Colon (tissue), 2 donors: Measurements from ENCODE around the gene PTCH2.
"Not testable (repeated sequence)": the region's sequence is repeated elsewhere in the genome, so short reads cannot be mapped to it uniquely, and the experiment has no call there.

Experiments used
- FAIRE-seq: peaks from 2 replicates; lab custom pipeline; 2012; peaks lifted over from hg19 to GRCh38; lab: Jason Lieb, UNC
- donor health status: control.
- donor health status: control.

PTCH2 gene

GRCh38 chr1:44819608-44820327, 23.3 kb downstream of the PTCH2 start:
- FAIRE-seq, result no peak

GRCh38 chr1:44819196-44819607, 23.9 kb downstream of the PTCH2 start:
- FAIRE-seq, result no peak

GRCh38 chr1:44817771-44818495, 25.1 kb downstream of the PTCH2 start:
- no peak for FAIRE-seq

- no peak for FAIRE-seq
Measured at GRCh38 chr1:44817307-44817706, 25.7 kb downstream of the PTCH2 start.

GRCh38 chr1:44815926-44816325, 27.1 kb downstream of the PTCH2 start:
- not testable (repeated sequence) for FAIRE-seq

GRCh38 chr1:44812822-44813543, 30.1 kb downstream of the PTCH2 start:
- no peak for FAIRE-seq

GRCh38 chr1:44811234-44811633, 31.8 kb downstream of the PTCH2 start:
- no peak for FAIRE-seq

- not testable (repeated sequence) for FAIRE-seq
Measured at GRCh38 chr1:44810762-44811105, 32.3 kb downstream of the PTCH2 start.

GRCh38 chr1:44810101-44810761, 32.8 kb downstream of the PTCH2 start:
- no peak for FAIRE-seq

GRCh38 chr1:44808938-44809917, 33.8 kb downstream of the PTCH2 start:
- no peak for FAIRE-seq

GRCh38 chr1:44808063-44808937, 34.8 kb downstream of the PTCH2 start, which contains the start of gene BTBD19:
TSS of gene BTBD19 (plus strand) at chr1:44808523. CDS start at chr1:44808821, 298 bp downstream.
- no peak for FAIRE-seq

GRCh38 chr1:44807364-44808062, 35.5 kb downstream of the PTCH2 start:
- FAIRE-seq, result no peak

GRCh38 chr1:44806704-44807363, 36.2 kb downstream of the PTCH2 start, which contains the start of gene DYNLT4:
TSS of gene DYNLT4 (minus strand) at chr1:44807351. CDS start at chr1:44806668, 683 bp downstream.
- no peak for FAIRE-seq

GRCh38 chr1:44806025-44806703, 36.9 kb downstream of the PTCH2 start:
- no peak for FAIRE-seq

- no peak for FAIRE-seq
Measured at GRCh38 chr1:44805311-44806024, 37.6 kb downstream of the PTCH2 start.

- FAIRE-seq, result no peak
Measured at GRCh38 chr1:44803312-44804095, 39.5 kb downstream of the PTCH2 start.

- no peak for FAIRE-seq
Measured at GRCh38 chr1:44803062-44803311, 40.1 kb downstream of the PTCH2 start.
